UCSD-AML1 (cell line): ENCODE results near the gene BIRC6.
A peak's percentile ranks its signal among the peaks of the same experiment; 100 is the strongest.
"Not testable (repeated sequence)": the region's sequence is repeated elsewhere in the genome, so short reads cannot be mapped to it uniquely, and the experiment has no call there.

Experiments used
- DNase-seq: peaks from one replicate; lab custom pipeline; 2025; ENCODE audit not compliant: unreplicated experiment; lab: John Stamatoyannopoulos, UW

Gene BIRC6

GRCh38 chr2:32356681-32357317, at the start of gene BIRC6:
Gene BIRC6, plus strand, starts transcription at chr2:32357023. Its CDS starts 139 bp downstream, at chr2:32357162.
- peak; percentile 99 for DNase-seq

GRCh38 chr2:32310577-32310976, 46.2 kb upstream of the BIRC6 start:
- DNase-seq = no peak

- no peak for DNase-seq
Measured at GRCh38 chr2:32314886-32315285, 41.9 kb upstream of the BIRC6 start.

GRCh38 chr2:32328679-32329078, 28.1 kb upstream of the BIRC6 start:
- DNase-seq = not testable (repeated sequence)

GRCh38 chr2:32329180-32329980, 27.4 kb upstream of the BIRC6 start:
- DNase-seq = not testable (repeated sequence)

GRCh38 chr2:32330136-32330535, 26.7 kb upstream of the BIRC6 start:
- no peak for DNase-seq

GRCh38 chr2:32342801-32343200, 14.0 kb upstream of the BIRC6 start:
- no peak for DNase-seq

GRCh38 chr2:32350797-32351196, 6.0 kb upstream of the BIRC6 start:
- DNase-seq = not testable (repeated sequence)

- DNase-seq = no peak
Measured at GRCh38 chr2:32355976-32356680, 695 bp upstream of the BIRC6 start.

GRCh38 chr2:32357318-32358110, 691 bp downstream of the BIRC6 start:
- DNase-seq = peak; percentile 62

- DNase-seq = no peak
Measured at GRCh38 chr2:32358111-32358482, 1.3 kb downstream of the BIRC6 start.

GRCh38 chr2:32360416-32360815, 3.6 kb downstream of the BIRC6 start:
- DNase-seq = no peak

- not testable (repeated sequence) for DNase-seq
Measured at GRCh38 chr2:32362997-32363396, 6.2 kb downstream of the BIRC6 start.

GRCh38 chr2:32363597-32363996, 6.8 kb downstream of the BIRC6 start:
- DNase-seq = no peak

- not testable (repeated sequence) for DNase-seq
Measured at GRCh38 chr2:32364290-32364689, 7.5 kb downstream of the BIRC6 start.

- DNase-seq = not testable (repeated sequence)
Measured at GRCh38 chr2:32365679-32366078, 8.9 kb downstream of the BIRC6 start.

- DNase-seq = no peak
Measured at GRCh38 chr2:32366595-32366994, 9.8 kb downstream of the BIRC6 start.

- no peak for DNase-seq
Measured at GRCh38 chr2:32369222-32369621, 12.4 kb downstream of the BIRC6 start.

GRCh38 chr2:32370942-32371341, 14.1 kb downstream of the BIRC6 start:
- DNase-seq = not testable (repeated sequence)

- no peak for DNase-seq
Measured at GRCh38 chr2:32372519-32373182, 15.8 kb downstream of the BIRC6 start.
